GM23338 (cell line): ENCODE data around the gene PLA2G1B. TPM values are rescaled to one million over a fixed set of nuclear protein-coding genes. Genes with fewer than 3 reads are reported as not detected.

Experiments
- ATAC-seq: fragments of 200-7000 bp; cut with Tn5 transposase; 3 replicates; pipeline ENCODE4 v1.9.1; 2020
- DNase-seq: peaks from one replicate; pipeline ENCODE4 v3.0.0-alpha.2; 2015; ENCODE audit warnings: low spot score
- H2AFZ ChIP-seq: fragments of 200-600 bp; sonication (generic); 2 replicates; pipeline ENCODE4 v1.8.0; 2016; ENCODE audit warnings: antibody characterized with exemption, mild to moderate bottlenecking, moderate library complexity
- H3F3A ChIP-seq: fragments of 200-600 bp; sonication (generic); replicated peaks from 2 replicates; pipeline ENCODE4 v1.8.0; 2017; ENCODE audit warnings: antibody characterized with exemption, mixed run types, low read depth
- H3K27ac ChIP-seq: fragments of 200-600 bp; sonication (generic); 2 replicates; pipeline ENCODE4 v1.6.1; 2016; ENCODE audit warnings: low read depth
- H3K27me3 ChIP-seq: fragments of 200-600 bp; sonication (generic); 2 replicates; pipeline ENCODE4 v1.8.0; 2016; ENCODE audit warnings: mild to moderate bottlenecking, mixed run types, moderate library complexity; ENCODE audit not compliant: insufficient read depth
- H3K36me3 ChIP-seq: fragments of 200-600 bp; sonication (generic); 2 replicates; pipeline ENCODE4 v1.8.0; 2016; ENCODE audit warnings: mild to moderate bottlenecking; ENCODE audit not compliant: insufficient read depth
- H3K4me1 ChIP-seq: fragments of 200-600 bp; sonication (generic); 2 replicates; pipeline ENCODE4 v1.8.0; 2016; ENCODE audit warnings: mild to moderate bottlenecking, moderate library complexity; ENCODE audit not compliant: insufficient read depth
- H3K4me2 ChIP-seq: fragments of 200-600 bp; sonication (generic); 2 replicates; pipeline ENCODE4 v1.7.1; 2017; ENCODE audit warnings: mixed run types
- H3K4me3 ChIP-seq: fragments of 200-600 bp; sonication (generic); 2 replicates; pipeline ENCODE4 v1.6.1; 2016; ENCODE audit warnings: mixed run types
- H3K79me2 ChIP-seq: fragments of 200-600 bp; sonication (generic); replicated peaks from 2 replicates; pipeline ENCODE4 v1.8.0; 2017; ENCODE audit warnings: mild to moderate bottlenecking; ENCODE audit not compliant: insufficient read depth
- H3K9me2 ChIP-seq: fragments of 200-600 bp; sonication (generic); 2 replicates; pipeline ENCODE4 v1.8.0; 2017; ENCODE audit not compliant: insufficient read depth
- H4K20me1 ChIP-seq: fragments of 200-600 bp; sonication (generic); replicated peaks from 2 replicates; pipeline ENCODE4 v1.8.0; 2017; ENCODE audit warnings: mild to moderate bottlenecking; ENCODE audit not compliant: insufficient read depth
- H3K27ac Mint-ChIP-seq: 2 replicates; pipeline ENCODE4 v1.8.0; 2020; ENCODE audit warnings: inconsistent platforms, mild to moderate bottlenecking, moderate library complexity, mixed read lengths
- H3K27me3 Mint-ChIP-seq: 3 replicates; pipeline ENCODE4 v1.8.0; 2022; ENCODE audit warnings: low read depth, mild to moderate bottlenecking, moderate library complexity, mixed read lengths, inconsistent platforms; ENCODE audit not compliant: insufficient read depth, poor library complexity
- H3K36me3 Mint-ChIP-seq: 3 replicates; pipeline ENCODE4 v1.8.0; 2021; ENCODE audit warnings: low read depth, mild to moderate bottlenecking, inconsistent platforms, moderate library complexity, mixed read lengths
- H3K4me1 Mint-ChIP-seq: 3 replicates; pipeline ENCODE4 v1.8.0; 2020; ENCODE audit warnings: mild to moderate bottlenecking, inconsistent platforms, mixed read lengths
- H3K4me3 Mint-ChIP-seq: 3 replicates; pipeline ENCODE4 v1.8.0; 2021; ENCODE audit warnings: moderate library complexity, mild to moderate bottlenecking, inconsistent platforms, mixed read lengths
- H3K9me3 Mint-ChIP-seq: 3 replicates; pipeline ENCODE4 v1.8.0; 2020; ENCODE audit warnings: moderate library complexity, mild to moderate bottlenecking, inconsistent platforms, mixed read lengths
- CREB1 ChIP-seq: fragments of 250-450 bp; sonication (Bioruptor Pico); IDR thresholded peaks from 2 replicates; pipeline ENCODE4 v1.5.0; 2020; ENCODE audit warnings: low read depth, mild to moderate bottlenecking, moderate library complexity
- CTCF ChIP-seq, 2 experiments: fragments of 200-600 bp in 1 of 2; sonication (generic) in 1 of 2; conservative IDR thresholded peaks; 2 replicates each; pipeline versions ENCODE4 v1.5.1 to v1.6.1; 2016 to 2017; ENCODE audit warnings: antibody characterized with exemption in 2 of 2, low read depth in 2 of 2, mild to moderate bottlenecking in 2 of 2, moderate library complexity in 1 of 2
- ETS1 ChIP-seq: IDR thresholded peaks from 2 replicates; pipeline ENCODE4 v1.6.1; 2016; ENCODE audit warnings: antibody characterized with exemption
- EZH2 ChIP-seq: fragments of 200-600 bp; sonication (generic); IDR thresholded peaks from one replicate; pipeline ENCODE4 v1.8.0; 2017; ENCODE audit warnings: antibody characterized with exemption, mild to moderate bottlenecking, low read depth; ENCODE audit not compliant: unreplicated experiment
- EZH2phosphoT487 ChIP-seq: fragments of 200-600 bp; sonication (generic); IDR thresholded peaks from one replicate; pipeline ENCODE4 v1.8.1; 2018; ENCODE audit warnings: antibody characterized with exemption; ENCODE audit not compliant: unreplicated experiment
- JUNB ChIP-seq: IDR thresholded peaks from one replicate; pipeline ENCODE4 v1.6.1; 2016; ENCODE audit warnings: antibody characterized with exemption; ENCODE audit not compliant: unreplicated experiment
- NANOG ChIP-seq: IDR thresholded peaks from 2 replicates; pipeline ENCODE4 v1.6.1; 2016; ENCODE audit warnings: antibody characterized with exemption, borderline replicate concordance
- POLR2AphosphoS5 ChIP-seq: IDR thresholded peaks from 2 replicates; pipeline ENCODE4 v1.6.1; 2016; ENCODE audit warnings: antibody characterized with exemption, low read depth
- REST ChIP-seq: IDR thresholded peaks from one replicate; pipeline ENCODE4 v1.6.1; 2018; ENCODE audit warnings: antibody characterized with exemption; ENCODE audit not compliant: unreplicated experiment
- STAT1 ChIP-seq: IDR thresholded peaks from one replicate; pipeline ENCODE4 v1.6.1; 2016; ENCODE audit warnings: antibody characterized with exemption; ENCODE audit not compliant: unreplicated experiment
- ZNF114 ChIP-seq: fragments of 250-450 bp; sonication (Bioruptor Pico); IDR thresholded peaks from 2 replicates; pipeline ENCODE4 v1.5.0; 2020; ENCODE audit warnings: mild to moderate bottlenecking, moderate library complexity
- ZNF331 ChIP-seq: fragments of 250-450 bp; sonication (Bioruptor Pico); IDR thresholded peaks from 2 replicates; pipeline ENCODE4 v1.5.0; 2020; ENCODE audit warnings: low read depth, mild to moderate bottlenecking, moderate library complexity
- ZNF462 ChIP-seq: fragments of 250-450 bp; sonication (Bioruptor Pico); IDR thresholded peaks from 2 replicates; pipeline ENCODE4 v1.5.0; 2020; ENCODE audit warnings: mild to moderate bottlenecking, moderate library complexity
- polyA plus RNA-seq: library from polyadenylated mRNA; unstranded; fragments of >200 nt; fragmentation: Nextera tagmentation; extraction: Ambion mirVana; gene quantifications from 2 replicates; pipeline ENCODE4 v1.2.1, GENCODE V29; 2016
- total RNA-seq: library from RNA; depleted of rRNA; stranded (reverse); fragments of >200 nt; shearing (Covaris generic); gene quantifications from 2 replicates; pipeline ENCODE4 v1.2.3, GENCODE V29; 2014

The PLA2G1B gene
- total and polyA plus RNA-seq, 2 experiments from 2014 or later = not detected

- H3K27me3 Mint-ChIP-seq = peaks cover 7% of the 10 kb centered on the region
- Histone ChIP-seq H3K4me1 (no peaks in the 10 kb centered on the region; the same call in 1 of the 2 replicates), H4K20me1 (no peaks in the 10 kb centered on the region), H3K36me3 (no peaks in the 10 kb centered on the region), H3K4me2 (peak overlapping the region; percentile 71), H2AFZ (no peak overlapping the region; the same call in 1 of the 2 replicates), H3K4me3 (peak overlapping the region; percentile 47), H3K27ac (peak overlapping the region; percentile 11), H3K27me3 (no peaks in the 10 kb centered on the region), H3F3A (peaks cover 4% of the 10 kb centered on the region; the same call in 1 of the 2 replicates), H3K79me2 (no peaks in the 10 kb centered on the region), H3K9me2 (no peaks in the 10 kb centered on the region)
- H3K36me3 Mint-ChIP-seq = no peaks in the 10 kb centered on the region
- H3K27ac Mint-ChIP-seq = peak overlapping the region; percentile 93
- no peaks in the 10 kb centered on the region for H3K9me3 Mint-ChIP-seq
- TF ChIP-seq EZH2phosphoT487 = no peak
- TF ChIP-seq ZNF114 (CRISPR knock-in tag) = no peak
- TF ChIP-seq STAT1 = no peak
- TF ChIP-seq ETS1 = peak; percentile 22; the same call in 1 of the 2 replicates
- TF ChIP-seq REST = no peak
- TF ChIP-seq POLR2AphosphoS5 = peak; percentile 78
- no peak for TF ChIP-seq EZH2
- no peak for TF ChIP-seq JUNB
- TF ChIP-seq ZNF331 = no peak
- no peak for TF ChIP-seq ZNF462 (CRISPR knock-in tag)
- TF ChIP-seq CREB1 (CRISPR knock-in tag) = peak; percentile 88
- TF ChIP-seq CTCF (conservative IDR thresholded peaks at IDR 0.05; ENCODE audit: low read depth in 2 of 2) = peak; percentile 50 to 60
- TF ChIP-seq NANOG = no peak
- H3K4me1 Mint-ChIP-seq = peaks cover 7% of the 10 kb centered on the region; the same call in 2 of the 3 replicates
- peak overlapping the region; percentile 85 for H3K4me3 Mint-ChIP-seq
- peak; percentile 100 for DNase-seq
- peak; percentile 96 for ATAC-seq
These were observed 10.1 kb downstream of the PLA2G1B start for GRCh38 chr12:120317224-120318105.
